H1 (cell line): ENCODE results near the gene EGFLAM. TPM values are rescaled to one million over a fixed set of nuclear protein-coding genes. Genes with fewer than 3 reads are reported as not detected.

ENCODE experiments used
- CHD7 ChIP-seq: fragments of 300-600 bp; sonication (generic); IDR thresholded peaks from 2 replicates; pipeline ENCODE4 v1.7.1; 2012; ENCODE audit warnings: low read length, moderate library complexity, mild to moderate bottlenecking, inconsistent platforms; ENCODE audit not compliant: insufficient replicate concordance
- FOSL1 ChIP-seq: IDR thresholded peaks from 2 replicates; pipeline ENCODE4 v1.6.1; 2011; ENCODE audit warnings: mild to moderate bottlenecking, low read depth, low read length, moderate library complexity; ENCODE audit not compliant: insufficient read depth
- TEAD4 ChIP-seq: IDR thresholded peaks from 2 replicates; pipeline ENCODE4 v1.6.1; 2012; ENCODE audit warnings: low read depth, low read length, inconsistent platforms, mixed read lengths
- polyA plus RNA-seq, 7 experiments: library from polyadenylated mRNA; depleted of rRNA in 3 of 7; stranded (reverse) in 5 of 7; unstranded in 2 of 7; fragments of >200 nt in 5 of 7; fragments of 200-250 nt in 2 of 7; gene quantifications; 1 replicate in 5 of 7; 2 replicates in 1 of 7; 4 replicates in 1 of 7; pipeline versions ENCODE4 v1.2.1 to v1.2.3, GENCODE V29; 2011 to 2013; ENCODE audit warnings: missing spikeins in 2 of 7, mixed read lengths in 2 of 7
- total RNA-seq: library from RNA; stranded (reverse); fragmentation: NEBNext Ultra II Directional; extraction: Animal tissue kit (Norgen Biotek cat#: 25700); gene quantifications from 2 replicates; pipeline ENCODE4 v1.2.1, GENCODE V29; 2021

The EGFLAM gene
- total and polyA plus RNA-seq, 2 of the 8 experiments (the other 6 are each of a cell fraction or from before 2014, with no cell fraction given): 0.20 to 0.24 TPM

DNA sequence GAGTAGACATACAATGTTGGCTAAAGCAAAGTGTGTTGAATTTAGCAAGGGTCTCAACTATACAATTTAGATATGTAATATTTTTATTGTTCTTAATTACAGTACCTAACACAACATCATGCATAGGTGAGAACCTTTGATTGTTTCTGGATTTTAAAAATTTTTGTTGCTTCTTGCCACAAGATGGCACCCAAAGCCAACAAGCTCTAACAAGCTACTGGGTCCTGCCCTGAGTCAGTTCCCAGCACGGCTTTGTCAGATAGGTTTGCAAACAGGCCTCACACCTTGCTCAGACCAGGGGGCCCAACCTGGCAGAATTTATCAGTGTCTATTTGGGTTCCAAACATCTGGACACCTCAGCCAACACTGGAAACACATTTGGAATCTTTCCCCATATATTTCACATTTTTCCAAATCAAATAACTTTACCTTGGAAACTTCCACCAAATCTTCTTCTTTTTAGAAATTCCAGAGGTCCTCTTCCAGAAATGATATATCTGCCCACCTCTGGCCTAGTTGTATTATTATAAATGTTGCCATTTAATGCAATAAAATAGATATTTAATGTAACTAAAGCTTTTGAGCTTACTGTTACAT, 49.5 kb upstream of the EGFLAM start (continued):
- TF ChIP-seq CHD7: no peak
- no peak for TF ChIP-seq TEAD4
- TF ChIP-seq FOSL1: no peak
